UCSD-AML1 (cell line): ENCODE measurements around the gene LRRC71.
A peak's percentile ranks its signal among the peaks of the same experiment; 100 is the strongest.

Experiments used
- DNase-seq: peaks from one replicate; lab custom pipeline; 2025; ENCODE audit not compliant: unreplicated experiment; lab: John Stamatoyannopoulos, UW

Gene LRRC71

DNA sequence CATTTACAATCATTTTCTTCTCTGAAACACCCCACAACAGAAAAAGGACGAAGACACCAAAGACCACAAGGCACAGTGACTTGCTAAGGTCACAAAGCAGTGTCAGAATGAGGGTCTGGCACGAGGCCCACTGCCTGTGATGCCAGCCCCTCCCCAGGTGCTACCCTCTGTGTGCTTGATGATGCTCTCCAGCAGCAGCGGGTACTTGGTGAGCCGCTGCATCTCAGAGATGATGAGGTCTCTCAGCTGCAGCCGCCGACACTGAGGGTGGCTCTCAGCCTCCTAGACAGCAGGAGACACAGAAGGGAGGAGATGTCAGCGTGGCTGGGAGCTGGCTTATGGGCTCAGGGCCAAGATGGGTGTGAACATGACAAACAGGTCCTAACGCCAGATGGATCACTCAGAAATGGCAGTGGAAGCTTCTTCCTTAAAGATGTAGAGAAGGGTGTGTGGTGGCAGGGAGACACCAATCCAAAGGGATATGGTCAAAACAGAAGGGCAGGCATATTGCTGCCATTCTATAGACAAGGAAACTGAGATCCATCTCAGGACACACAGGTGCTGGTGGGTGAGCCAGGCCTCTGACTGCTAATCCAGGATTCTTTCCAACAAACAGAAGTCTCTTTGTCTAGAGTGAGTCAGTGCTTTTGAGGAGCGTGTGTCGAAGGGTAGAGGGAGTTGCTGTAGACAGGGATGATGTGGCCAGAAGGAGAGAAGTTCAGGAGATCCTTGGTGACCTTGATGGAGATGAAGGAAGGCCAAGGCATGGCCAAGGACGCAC lies 25.6 kb downstream of the LRRC71 start:
- DNase-seq = no peak

DNA sequence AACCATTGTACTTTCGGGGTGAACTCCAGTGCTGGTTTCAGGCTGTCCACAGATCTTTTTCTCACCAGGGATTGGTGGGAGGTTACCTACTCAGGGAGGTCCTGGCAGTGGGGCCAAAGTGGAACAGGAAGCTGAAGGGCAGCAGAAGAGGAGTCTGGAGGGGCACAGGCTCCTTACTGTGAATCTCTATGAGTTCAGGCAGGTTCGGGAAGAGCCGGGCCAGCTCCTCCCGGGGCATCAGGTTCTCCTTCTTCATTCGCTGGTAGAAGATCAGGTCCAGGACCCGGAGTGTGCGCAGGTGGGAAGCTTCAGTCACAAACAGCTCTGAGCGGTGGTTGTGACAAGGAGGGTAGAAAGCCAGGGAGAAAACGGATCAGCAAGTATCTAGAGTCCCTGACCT lies 26.7 kb downstream of the LRRC71 start:
- DNase-seq = no peak

DNA sequence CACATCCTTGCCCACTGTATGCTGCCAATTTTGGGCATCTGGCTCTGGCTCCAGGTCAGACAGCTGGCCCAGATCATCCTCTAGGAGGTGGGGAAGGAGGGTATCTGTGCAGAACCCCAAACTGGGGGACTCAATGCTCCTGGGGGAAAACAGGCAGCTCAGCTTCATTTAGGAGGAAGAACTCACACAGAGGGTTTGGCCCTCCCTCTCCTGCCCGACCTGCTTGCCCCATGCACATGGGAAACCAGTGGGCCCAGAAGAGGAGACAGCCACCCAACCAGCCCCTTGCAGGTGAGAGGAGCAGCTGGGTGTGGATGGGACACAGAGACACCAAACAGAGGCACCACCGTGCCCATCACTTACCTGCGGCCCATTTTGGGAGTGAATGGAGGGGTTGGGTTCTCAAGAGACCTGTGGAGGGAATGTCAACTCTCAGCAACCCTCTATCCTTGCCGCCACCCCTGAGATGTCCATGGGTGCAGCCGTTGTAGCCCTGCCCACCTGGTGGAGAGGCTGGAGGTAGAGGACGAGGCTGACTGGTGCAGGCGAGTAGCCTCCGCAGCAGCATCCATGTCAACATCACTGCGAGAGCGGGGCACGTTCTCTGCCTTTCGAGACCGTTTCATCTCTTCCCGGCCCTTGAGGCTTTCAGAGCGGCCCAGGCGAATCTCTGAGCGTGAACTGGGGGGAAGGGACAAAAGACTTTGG lies 27.5 kb downstream of the LRRC71 start:
- DNase-seq = no peak

DNA sequence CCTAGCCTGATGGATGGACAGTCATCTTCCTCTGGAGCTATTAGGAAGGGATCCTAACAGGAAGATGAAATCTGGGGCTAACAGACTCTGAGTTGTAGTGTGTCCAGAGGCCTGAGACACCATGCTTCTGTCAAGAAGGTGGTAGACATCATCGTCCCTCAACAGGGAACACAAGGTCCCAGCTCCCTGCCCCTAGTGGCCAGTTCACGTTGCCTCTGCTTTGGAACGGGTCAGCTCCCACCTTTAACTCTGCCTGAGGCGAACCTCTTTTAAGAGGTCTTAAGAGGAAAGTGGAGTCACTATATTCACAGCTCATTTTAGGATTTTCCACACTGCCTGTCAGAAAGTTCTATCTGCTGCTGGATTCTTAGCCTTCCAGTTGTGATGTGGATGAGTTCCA lies 28.3 kb downstream of the LRRC71 start:
- no peak for DNase-seq

DNA sequence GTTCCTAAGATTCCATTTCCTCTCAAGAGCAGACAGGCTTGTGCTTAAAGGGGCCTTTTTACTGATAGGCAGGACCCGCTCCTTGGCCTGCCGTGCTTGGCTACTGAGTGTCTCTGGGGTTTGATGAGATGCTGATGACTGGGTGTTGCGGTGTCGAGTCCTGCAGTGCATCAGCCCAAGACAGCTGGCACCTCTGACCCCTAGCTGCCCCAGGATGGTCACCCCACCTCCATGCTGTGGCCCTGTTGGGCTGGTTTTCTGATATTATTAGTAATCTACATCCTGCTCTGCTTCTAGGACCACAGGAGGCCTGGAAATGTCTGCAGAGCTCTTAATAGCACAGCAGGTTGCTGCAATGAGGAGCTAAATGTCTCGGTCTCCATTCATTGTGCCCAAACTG lies 28.7 kb downstream of the LRRC71 start:
- DNase-seq = no peak

DNA sequence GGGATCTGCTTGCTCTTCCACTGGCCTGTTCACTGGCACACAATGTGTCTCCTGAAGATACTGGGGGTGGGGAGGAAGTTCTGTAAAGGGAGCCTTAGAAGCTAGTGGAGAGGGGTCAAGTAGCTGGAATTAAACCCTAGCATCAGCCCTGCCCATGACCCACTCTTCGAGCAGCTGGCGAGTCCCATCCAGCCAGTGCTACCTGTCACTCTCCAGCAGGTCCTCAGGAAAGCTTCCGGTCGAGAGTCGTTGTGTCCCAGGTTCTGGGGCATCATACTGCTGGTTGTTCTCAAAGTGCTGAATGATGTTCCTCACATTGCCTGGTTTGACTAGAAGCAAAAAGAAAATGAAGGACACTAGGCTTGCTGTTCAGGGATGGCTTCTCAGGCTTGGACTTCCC lies 30.9 kb downstream of the LRRC71 start:
- DNase-seq = no peak

DNA sequence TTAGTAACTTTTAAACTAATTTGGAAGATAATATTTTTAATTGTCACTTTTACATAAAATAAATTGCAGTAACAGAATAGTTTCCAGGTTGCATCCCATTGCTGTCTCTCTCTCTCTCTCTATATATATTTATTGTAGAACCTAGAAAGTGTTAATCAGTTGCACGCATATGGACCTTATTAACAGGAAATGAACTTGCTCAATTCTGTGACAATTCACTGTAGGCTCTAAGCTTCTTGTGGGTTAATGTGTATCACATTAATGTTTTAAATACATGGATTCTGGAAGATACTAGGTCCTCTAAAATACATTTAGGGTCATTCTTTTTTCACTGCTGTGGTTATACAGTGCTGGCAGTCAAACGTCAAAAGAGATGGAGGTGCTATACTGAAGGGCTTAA lies 33.1 kb downstream of the LRRC71 start:
- DNase-seq = no peak

DNA sequence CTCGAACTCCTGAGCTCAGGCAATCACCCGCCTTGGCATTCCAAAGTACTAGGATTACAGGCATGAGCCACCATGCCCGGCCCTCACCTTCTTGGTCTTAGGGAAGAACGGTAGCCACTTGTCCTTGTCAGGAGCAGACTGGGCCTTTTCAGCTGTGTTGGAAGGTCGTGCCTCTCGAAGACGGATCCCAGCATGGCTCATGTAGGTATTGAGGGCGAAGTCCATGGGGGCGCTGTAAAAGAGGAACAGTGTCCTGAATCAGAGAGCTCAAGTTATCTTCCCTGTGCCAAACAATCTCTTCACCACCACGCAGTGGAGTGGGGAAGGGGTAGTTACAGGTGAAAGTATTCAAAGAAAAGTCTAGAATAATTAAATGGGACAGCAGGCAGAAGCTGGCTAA lies 35.9 kb downstream of the LRRC71 start:
- DNase-seq = no peak

DNA sequence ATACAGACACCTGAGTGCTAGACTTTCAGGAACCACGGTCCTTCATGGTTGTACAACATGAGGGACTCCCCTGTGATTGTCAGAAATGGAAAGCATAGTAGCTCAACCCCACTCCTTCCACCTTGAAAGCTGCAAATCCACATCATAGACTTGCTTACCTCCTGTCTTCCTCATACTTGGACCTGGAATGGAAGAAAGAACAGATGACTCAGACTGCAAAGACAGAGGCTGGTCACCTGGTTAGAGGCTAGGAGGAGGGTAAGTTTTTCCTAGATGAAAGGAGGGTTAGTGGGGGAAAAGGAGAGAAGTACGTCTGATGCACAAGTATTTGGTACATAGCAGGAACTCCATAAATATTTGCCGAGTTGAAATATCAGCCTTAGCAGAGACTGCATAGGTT lies 37.2 kb downstream of the LRRC71 start:
- DNase-seq = no peak

DNA sequence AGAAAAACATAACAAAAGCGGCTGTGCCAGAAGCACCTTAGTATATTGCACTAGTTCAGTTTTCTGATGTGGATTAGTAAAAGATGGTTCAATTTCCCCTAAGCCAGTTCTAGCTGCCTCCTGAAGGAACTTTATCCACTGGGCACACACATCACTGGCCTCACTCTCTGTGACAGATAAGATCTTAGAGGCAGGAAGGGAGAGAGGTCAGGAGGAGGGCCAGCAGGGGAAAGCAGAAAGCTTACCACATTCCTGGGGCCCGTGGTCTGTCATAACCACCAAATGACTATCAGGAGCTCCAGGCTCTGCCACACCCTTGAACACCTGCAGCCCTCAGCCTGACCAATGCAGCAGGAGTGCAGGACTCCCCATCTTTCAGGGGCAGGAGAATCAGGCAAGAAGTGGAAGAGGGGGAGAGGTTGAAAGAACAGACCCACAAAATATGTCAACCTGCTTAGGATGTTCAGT lies 37.8 kb downstream of the LRRC71 start:
- DNase-seq = peak; percentile 45

DNA sequence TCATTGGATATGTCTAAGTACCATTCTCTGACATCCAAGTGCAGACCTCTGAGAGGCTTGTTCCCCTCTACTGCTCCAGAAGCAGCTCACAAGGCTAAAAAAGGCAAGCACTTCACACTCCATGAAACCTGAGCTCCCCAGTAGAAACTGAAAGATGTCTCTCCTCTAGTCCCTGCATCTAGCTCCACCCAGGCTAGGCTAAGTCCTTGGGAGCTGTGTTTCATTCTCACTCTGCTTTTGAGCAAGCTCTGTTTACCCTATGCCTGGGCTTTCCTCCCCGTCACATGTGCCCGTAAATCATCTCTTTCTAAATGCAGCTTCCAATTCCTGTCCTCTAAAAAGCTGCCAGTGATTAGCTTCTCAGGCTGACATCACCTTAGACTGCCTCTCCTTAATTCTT lies 39.0 kb downstream of the LRRC71 start:
- DNase-seq = no peak

DNA sequence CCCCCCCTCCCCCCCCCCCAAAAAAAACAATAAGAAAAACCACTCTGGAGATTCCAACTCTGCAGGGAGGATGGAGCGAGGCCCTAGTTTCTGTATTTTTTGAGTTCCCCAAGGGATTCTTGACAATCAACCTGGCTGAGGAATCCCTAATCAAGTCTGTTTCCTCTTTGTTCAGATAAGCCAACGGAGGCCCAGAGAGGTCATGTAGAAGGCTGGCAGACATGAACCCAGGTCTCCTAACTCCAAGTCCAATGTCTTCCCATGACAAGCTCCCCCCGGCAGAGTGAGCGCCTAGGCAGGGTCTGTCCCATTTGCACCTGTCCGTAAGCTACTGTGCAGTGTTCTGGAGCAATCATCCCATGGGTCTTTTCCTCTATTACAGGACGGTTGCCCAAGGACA lies 39.5 kb downstream of the LRRC71 start:
- DNase-seq = no peak

DNA sequence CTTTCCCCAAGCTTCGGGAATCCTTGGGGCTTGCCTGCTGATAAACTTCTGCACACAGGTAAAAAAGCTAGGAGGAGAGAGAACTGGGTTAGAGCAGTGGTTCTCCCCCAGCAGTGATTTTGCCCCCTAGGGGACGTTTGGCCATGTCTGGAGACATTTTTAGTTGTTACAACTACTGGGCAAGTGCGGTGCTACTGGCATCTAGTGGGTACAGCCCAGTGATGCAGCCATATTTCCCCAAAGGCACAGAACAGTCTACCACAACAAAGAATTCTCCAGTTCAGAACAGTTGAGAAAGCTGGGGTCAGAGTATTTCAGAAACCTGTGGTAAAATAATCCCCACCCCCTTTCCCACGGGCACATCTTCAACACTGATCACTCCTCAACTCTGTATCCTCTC lies 41.3 kb downstream of the LRRC71 start:
- DNase-seq = peak; percentile 23

DNA sequence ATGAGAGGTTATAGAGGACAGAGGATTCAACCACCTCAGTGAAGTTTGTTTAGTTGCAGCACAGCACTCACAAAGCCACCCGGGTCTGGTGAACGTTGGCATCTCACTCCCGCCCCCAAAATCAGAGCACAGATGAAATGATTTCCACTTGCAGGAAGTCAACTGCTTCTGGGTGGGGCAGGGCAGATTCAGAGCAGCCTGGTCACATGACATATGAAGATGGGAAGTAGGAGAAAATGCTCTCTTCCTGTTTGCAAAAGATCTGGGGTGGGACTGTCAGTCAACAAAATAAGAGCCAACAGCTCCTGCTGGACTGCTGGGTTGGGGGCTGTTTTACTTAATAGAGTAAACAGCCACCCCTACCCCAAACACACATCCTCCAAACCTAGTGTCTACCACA lies 43.2 kb downstream of the LRRC71 start:
- peak; percentile 24 for DNase-seq

DNA sequence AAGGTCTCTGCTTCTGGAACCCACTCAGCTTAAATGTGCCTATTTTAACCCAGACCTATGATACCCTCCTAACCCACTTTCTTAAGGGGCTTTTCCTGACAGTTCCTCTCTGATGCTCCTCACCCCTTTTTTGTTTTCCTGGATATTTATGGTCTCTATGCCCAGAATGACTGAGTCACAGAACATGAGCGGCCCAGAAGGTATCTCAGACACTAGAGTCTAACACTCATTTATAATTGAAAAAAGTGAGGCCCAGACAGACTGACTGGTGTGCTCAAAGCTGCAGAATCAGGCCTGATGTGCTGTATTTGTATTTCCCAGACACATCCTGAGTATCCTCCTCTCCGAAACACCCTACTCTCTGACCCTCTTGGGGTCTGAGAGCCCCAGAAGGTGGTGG lies 44.0 kb downstream of the LRRC71 start:
- DNase-seq = no peak

DNA sequence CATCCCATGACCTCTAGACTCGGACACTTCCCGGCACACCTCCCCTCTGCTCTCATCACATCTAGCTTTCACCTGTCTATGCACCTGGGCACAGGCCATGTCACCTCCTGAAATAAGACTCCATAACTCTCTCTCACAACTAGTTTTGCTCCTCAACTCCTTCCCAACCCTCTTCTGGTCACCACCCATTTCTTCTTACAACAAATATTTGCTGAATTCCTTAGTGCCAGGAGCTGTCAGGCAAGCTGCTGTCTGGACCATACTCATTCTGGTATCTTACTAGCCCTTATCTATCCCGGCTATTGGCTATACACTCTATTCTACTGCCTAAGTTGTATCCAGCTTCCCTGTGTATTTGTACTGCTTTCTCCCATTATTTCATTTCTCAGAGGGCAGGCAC lies 49.1 kb downstream of the LRRC71 start:
- no peak for DNase-seq

DNA sequence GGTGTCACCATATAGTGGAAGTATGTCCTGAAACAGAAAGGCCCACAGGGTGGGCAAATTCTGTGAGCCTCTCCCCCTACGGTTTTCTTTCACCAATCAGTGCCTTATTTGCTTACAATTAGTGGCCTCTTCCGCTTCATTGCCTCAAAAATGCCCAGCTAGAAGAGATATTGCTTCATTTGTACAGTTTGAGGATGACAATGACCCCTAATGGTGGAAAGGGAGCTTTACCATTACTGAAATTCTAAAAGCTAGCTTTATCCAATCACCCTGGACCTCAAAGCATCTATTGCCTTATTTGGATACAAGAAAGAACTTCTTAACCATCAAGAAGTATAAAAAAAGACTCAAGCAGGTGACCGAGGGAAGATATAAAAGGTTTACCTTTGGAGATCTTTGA lies 49.6 kb downstream of the LRRC71 start:
- DNase-seq = no peak

DNA sequence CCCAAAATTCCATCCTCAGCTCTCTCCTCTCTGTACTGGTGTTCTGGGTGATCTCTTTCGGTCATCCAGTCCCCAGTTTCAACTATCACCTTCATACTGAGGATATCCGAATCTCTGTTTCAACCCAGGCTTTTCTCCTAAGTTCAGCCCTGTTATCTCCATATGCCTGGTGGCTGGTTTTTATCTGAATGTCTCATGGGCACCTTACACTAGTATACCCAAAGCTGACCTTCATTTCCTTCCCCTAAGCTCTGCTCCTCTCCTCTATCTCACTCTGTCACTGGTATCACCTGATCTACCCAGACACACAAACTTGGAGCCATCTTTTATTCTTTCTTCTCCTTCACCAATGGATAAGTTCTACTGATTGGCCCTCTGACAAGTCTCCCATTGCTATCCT lies 53.0 kb downstream of the LRRC71 start:
- no peak for DNase-seq

DNA sequence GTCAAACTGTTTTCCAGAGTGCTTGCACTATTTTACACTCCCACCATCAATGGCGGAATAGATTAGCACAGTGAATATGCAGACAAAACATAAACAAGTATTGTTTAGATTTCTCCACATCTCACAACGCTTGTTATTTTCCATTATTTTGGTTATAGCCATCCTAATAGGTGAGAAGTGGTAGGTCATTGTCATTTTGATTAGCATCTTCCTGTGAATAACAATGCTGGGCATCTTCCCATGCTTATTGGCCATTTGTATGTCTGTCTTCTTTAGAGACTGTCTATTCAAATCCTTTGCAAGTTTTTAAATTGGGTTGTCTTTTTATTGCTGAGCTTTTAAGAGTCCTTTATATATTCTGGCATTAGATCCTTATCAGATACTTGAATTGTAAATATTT lies 54.7 kb downstream of the LRRC71 start:
- DNase-seq = no peak

DNA sequence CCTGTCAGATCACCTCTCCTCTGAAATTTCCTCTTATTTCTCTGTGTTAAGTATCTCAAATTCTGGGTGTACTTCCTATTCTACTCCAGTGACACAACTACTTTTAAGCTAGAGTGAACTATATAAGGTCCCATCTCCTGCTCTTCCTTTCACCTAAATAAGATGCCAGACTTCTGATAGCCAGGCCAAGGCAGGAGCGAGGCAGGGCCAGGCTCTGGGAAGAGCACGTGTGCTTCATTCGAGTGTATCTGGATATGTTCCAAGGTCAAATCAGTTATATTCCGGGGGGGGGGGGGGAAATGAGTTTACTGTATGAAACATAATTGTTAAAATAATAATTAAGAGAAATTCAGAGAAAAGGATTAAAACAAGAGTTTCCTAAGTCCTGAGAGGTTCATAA lies 60.1 kb downstream of the LRRC71 start:
- DNase-seq = no peak
